ENCODE measurements around the gene IL2RA. TPM values are rescaled to one million over a fixed set of nuclear protein-coding genes. Genes with fewer than 3 reads are reported as not detected.

Gene IL2RA
- total RNA-seq, 1 donor from 2014 or later = not detected

- Histone ChIP-seq H3K36me3 (ENCODE audit: control insufficient read depth, insufficient read depth, low read length) (no peaks in the 10 kb centered on the region), H3K27me3 (ENCODE audit: control insufficient read depth, insufficient read depth, low read length) (peaks cover 4% of the 10 kb centered on the region), H3K4me3 (ENCODE audit: low read depth, low read length) (no peak overlapping the region)
- peak; percentile 84 for TF ChIP-seq CTCF (IDR thresholded peaks at IDR 0.05; ENCODE audit: insufficient read depth, low read length, poor library complexity, severe bottlenecking)
- DNase-seq (ENCODE audit: low read depth) = peak; percentile 44
These were observed 24.4 kb upstream of the IL2RA start for GRCh38 chr10:6086375-6087233.

- no peaks in the 10 kb centered on the region for H3K36me3 ChIP-seq (ENCODE audit: control insufficient read depth, insufficient read depth, low read length)
- H3K4me3 ChIP-seq (ENCODE audit: low read depth, low read length) = no peak overlapping the region
- H3K27me3 ChIP-seq (ENCODE audit: control insufficient read depth, insufficient read depth, low read length) = peaks cover 4% of the 10 kb centered on the region
- DNase-seq (ENCODE audit: low read depth) = no peak
- TF ChIP-seq CTCF (IDR thresholded peaks at IDR 0.05; ENCODE audit: insufficient read depth, low read length, poor library complexity, severe bottlenecking) = no peak
These were observed 21.6 kb upstream of the IL2RA start for GRCh38 chr10:6083523-6084475.

DNA sequence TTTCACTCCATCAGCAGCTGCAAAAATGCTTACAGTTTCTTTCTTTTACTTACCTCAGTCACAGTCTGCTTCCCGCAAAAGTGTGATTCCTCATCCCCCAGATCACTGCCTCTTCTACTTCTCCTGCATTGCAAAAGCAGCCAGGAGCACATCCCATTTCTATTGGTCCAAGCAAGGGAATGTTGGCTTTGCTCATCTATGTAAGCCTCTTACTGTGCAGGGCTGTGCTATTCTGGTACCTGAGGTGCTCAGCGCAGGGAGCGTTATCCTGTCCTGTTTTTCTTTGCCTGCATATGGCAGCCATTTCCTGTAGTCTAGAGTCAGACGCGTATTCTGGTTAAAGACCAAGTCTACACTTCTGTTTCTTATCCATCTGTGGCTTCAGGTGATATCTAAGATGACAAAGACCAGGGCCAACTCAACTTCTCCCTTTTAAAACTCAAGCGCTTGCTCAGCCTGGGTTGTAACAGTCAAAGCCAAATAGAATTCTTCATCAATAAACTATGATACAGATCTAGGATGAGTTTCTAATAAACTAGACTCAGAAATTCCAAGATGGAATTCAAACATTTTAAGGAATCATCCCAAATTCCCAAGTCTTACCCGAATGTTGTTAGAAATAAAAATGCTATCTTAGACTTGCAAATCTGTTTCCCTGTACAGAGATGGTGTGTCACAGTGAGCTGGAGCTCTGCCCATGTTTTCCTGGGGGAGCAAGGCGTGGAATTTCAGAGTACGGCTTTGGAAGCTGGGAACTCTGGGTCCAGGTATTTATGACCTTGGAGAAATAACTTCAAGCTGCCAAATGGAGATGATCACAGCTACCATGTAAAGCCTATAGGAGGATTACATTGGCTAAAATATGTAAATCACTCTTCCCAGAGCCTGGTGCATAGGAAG lies 20.6 kb upstream of the IL2RA start:
- peaks cover 6% of the 10 kb centered on the region for H3K27me3 ChIP-seq (ENCODE audit: control insufficient read depth, insufficient read depth, low read length)
- no peak for TF ChIP-seq CTCF (IDR thresholded peaks at IDR 0.05; ENCODE audit: insufficient read depth, low read length, poor library complexity, severe bottlenecking)
- no peak overlapping the region for H3K4me3 ChIP-seq (ENCODE audit: low read depth, low read length)
- DNase-seq (ENCODE audit: low read depth) = no peak
- no peaks in the 10 kb centered on the region for H3K36me3 ChIP-seq (ENCODE audit: control insufficient read depth, insufficient read depth, low read length)

GRCh38 chr10:6080417-6080973 lies 18.3 kb upstream of the IL2RA start:
- DNase-seq (ENCODE audit: low read depth) = no peak
- no peak overlapping the region for H3K4me3 ChIP-seq (ENCODE audit: low read depth, low read length)
- no peak for TF ChIP-seq CTCF (IDR thresholded peaks at IDR 0.05; ENCODE audit: insufficient read depth, low read length, poor library complexity, severe bottlenecking)
- peaks cover 10% of the 10 kb centered on the region for H3K27me3 ChIP-seq (ENCODE audit: control insufficient read depth, insufficient read depth, low read length)
- H3K36me3 ChIP-seq (ENCODE audit: control insufficient read depth, insufficient read depth, low read length) = no peaks in the 10 kb centered on the region

DNA sequence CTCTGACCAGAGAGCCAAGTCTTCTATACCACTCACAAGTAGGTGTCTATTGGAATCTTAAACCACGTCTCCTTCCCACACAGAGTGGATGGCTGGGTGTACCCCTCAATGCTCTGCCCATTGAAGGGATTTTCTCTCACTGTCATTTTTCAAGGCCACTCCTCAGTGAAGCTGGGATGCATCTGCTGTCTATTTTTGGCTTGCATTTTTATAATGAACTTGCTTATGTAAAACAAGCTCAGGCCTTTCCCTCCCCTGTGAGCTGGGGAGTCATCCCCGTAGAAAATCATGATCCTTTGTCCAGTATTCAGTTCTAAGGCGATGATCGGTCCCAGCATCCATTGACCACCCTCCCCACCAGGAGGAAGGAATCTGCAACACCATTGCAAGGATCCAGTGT lies 16.9 kb upstream of the IL2RA start:
- H3K27me3 ChIP-seq (ENCODE audit: control insufficient read depth, insufficient read depth, low read length) = peaks cover 10% of the 10 kb centered on the region
- no peak overlapping the region for H3K4me3 ChIP-seq (ENCODE audit: low read depth, low read length)
- no peaks in the 10 kb centered on the region for H3K36me3 ChIP-seq (ENCODE audit: control insufficient read depth, insufficient read depth, low read length)
- no peak for TF ChIP-seq CTCF (IDR thresholded peaks at IDR 0.05; ENCODE audit: insufficient read depth, low read length, poor library complexity, severe bottlenecking)
- DNase-seq (ENCODE audit: low read depth) = no peak
